HG03045 (cell line): ENCODE measurements around the gene TGM4.

Experiments used
- ATAC-seq: cut with Tn5 transposase; IDR thresholded peaks from one replicate; pipeline ENCODE4 v1.9.1; 2021; ENCODE audit warnings: mild to moderate bottlenecking, moderate library complexity; ENCODE audit not compliant: unreplicated experiment

Gene TGM4

DNA sequence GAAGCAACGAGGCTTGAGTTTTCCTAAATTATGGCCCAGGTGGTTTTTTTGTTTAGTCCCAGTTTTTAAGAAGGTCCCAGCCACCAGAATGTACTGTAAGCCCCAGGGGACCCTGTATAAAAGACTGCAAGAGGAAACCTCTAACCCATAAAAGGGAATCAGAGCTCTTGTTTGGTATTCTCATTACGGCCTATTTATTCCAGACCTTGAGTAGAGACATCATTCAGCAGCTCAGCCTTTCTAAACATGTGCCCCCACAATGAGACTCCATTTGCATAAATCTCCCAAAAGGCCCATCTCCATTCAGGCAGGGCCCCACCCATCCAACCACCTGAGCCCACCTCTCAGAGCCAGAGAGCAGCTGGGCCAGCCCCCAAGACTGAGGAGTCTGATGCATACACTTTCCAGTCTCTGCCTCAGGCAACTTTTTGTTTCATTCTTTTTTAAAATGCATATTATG, 75.9 kb downstream of the TGM4 start:
- ATAC-seq = no peak

DNA sequence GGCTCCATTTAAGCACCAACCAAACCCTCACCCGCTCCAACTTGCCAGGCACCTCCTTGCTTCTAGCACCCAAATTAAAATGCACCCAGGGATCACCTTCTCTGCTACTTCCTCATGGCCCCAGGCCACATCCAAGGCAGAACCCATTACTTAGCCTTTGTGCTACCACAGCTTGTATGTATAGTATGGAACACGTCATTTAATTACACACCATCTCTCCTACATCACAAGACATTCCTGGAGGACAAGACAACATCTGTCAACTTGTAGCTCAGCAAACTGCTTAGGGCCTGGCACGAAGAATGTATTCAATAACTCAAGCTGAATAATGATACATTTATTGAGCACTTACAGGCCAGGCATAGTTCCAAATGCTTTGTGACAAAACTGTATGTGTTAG, 78.3 kb downstream of the TGM4 start:
- no peak for ATAC-seq

DNA sequence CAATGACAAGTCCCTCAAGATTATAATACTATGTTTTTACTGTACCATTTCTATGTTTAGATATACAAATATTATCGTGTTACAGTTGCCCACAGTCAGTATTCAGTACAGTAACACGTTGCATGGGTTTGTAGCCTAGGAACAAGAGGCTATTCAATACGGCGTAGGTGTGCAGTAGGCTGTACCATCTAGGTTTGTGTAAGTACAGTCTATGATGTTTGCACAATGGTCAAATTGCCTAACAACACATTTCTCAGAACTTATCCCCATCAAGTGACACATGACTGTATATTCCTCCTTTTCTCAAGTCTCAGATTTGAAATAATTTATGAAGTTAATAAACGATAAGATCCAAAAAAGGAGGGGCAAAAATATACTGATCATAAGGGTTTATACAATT, 79.9 kb downstream of the TGM4 start:
- ATAC-seq = no peak

DNA sequence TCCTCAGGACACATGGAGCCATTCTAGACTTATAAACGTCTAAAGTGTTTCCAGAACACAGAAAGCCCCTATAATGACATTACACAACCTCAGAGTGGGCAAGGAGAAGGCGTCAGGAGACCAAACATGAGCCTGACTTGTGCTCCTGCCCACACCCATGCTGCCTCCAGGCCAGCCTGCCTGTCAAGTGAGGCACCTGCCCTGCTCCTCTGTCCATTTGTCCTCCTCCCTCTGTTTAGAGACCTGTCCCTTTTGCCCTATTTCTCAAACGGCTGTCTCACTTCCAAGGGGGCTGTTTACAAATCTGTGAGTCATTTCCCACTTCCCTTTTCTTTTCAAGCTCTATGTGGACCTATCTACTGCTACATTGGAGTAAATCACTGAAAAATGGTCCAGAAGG, 80.6 kb downstream of the TGM4 start:
- no peak for ATAC-seq

DNA sequence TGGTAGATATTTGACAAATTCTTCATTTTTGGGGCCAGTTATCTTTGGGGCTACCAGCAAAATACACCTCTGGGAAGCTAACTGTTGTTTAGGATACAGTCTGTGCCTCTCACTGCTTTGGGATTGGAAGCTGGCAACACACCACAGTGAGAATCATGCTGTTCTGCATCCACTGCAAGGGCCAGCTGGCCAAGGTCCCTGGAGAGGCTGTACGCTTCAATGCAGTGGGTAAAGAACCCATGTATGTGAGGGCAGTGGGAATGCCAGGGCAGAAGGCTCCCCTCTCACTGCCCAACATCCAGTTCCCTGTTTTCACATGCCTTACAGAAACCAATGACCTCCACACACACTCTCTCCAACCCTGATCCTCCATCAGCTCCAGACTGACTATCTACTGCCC, 81.5 kb downstream of the TGM4 start:
- ATAC-seq = no peak

DNA sequence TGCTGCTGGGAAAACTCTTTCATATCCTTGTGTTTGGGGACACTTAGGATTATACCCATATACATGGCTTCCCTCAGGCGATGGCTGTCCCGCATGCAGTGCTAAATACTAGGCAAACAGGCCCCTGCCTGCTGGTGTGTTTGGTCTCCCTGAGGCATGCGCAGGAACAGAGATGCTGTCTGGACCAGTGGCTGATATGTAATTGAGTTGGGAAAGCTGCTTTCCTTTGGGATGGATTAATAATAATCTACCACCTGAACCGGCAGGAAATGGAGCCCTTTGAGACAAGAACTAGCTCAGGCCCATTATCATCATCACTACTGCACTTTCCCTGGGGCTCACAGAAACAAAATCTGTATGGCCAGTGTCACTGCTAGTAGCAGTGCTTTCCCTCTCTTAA, 83.6 kb downstream of the TGM4 start:
- no peak for ATAC-seq

DNA sequence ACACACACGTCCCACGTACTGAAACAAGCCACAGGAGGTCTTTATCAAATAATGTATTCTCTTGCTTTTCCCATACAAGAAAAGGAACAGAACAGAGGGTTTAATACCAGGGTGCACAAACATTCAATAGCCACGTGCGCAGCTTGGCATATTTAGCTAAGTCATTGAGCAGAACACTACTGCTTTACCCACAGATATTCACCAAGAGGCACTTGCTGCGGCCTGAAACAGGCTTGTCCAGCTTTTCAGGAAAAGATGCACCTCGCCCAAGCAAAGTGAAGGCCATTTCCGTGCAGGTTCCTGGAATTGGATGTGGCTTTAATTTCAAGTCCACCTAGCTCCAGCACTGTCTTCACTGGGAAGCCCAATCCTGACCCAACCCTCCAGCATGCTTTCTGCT, 84.0 kb downstream of the TGM4 start:
- no peak for ATAC-seq

DNA sequence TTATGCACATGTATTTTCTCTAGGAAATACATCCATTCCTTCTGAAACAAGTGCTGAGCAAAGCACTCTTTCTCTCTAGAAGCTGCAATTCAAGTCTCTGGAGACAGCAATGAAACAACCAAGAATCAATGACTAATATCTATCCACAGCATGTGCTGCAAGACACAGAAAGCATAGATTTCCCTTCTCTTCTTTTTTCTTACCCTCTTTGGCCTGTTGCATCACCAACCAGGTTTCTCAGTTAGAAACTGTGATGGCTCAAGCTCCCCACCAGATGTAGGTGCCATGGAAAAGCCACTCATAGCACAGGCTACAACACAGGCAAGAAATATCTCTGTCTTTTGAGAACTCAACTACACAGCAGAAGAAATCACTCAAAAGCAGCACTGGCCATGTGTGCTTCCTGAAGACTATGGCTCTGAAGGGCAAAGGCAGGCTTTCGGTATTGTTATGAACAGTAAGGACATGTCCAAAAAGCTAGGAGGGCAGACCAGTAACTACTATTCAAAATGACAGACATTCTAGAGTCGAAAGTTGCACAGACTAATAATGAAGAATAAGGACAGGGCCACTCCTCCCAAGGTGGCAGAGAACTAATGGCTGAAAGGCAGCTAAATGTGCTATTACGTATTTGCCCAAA, 86.1 kb downstream of the TGM4 start:
- ATAC-seq = no peak

DNA sequence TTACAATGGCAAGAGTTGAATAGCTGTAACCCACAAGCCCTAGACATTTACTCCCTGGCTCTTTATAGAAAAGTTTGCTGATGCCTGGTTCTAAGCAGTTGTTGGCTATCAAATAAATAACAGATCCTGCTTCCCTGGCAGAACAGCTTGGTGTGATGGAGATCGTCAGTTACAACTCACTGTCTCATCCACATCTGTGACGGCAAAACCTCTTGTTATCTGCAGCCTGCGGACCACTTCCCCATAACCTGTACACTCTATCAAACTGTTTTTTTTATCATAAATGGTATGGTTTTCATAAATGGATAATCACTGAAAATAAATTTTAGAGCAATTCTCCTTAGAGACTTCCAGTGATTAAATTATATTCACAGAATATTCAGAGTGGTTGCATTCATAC, 87.5 kb downstream of the TGM4 start:
- ATAC-seq = no peak

DNA sequence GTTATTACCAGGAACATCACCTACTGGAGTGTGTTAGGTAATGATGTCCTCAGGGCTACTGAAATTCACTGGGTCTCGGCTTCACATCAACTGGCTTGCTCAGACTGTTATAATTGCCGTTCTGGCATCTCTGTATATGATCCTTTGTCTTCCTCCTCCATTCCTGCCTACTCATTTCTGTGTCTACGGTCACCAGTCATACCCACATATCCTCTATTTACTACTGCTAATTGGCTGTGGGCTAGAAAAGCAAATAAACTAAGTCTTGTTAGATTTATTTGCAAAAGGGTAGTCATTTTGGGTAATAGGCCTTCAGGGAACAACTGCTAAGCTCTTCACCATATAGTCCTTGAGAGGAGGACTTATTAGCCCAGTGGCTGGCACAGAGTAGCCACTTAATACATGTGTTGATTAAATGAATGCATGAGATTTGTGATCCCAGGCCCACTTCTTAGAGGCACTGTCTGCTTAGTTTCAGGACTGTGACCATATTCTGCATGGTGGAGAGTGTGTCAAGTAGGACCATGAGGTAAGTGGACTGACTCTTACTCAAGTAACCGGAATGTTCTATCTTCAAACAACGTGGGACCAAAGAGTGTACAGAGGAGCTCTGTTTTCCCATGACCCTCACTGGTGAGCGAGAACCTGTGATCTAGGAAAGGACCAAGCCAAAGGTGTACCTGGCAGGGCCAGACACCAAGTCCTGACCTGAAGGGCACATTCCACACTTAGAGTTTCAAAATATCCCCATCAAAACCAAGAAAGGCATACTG, 88.4 kb downstream of the TGM4 start:
- no peak for ATAC-seq

DNA sequence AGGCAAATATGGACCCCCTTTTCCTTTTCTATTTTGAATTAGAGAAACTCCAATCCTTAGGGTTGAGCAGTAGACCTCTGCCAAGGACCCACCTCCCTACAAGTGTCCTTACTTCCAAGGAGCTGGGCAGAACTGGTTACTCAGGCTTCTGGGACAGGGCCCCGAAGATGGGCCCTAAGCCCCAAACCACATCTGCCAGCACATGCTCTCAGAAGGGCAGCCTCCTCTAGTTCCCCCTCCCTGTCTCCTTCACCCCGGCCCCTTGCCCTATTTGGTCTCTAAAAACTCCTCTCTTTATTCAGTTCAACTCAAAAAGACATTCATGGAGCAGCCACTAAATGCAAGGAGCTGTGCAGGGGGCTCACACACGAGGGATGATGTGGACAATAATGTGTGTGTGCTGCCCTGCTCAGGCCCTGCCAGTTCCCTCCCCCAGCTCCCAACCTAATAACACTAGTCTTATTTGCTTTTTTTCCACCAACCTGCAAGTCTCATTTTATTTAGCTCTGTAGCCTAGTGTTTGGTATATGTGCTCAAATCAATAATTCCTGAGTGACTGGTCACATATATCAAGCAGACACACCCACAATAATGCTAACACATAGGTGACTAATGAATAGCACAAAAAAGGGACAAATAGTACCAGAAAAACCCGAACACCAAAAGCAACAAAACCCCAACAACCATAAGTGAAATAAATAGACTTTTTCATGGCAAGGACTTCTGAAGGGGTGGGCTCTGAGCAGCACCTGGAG, 89.3 kb downstream of the TGM4 start:
- ATAC-seq = no peak
